Measurements from ENCODE around the gene SCGB1D4. TPM values are rescaled to one million over a fixed set of nuclear protein-coding genes. Genes with fewer than 3 reads are reported as not detected.

SCGB1D4 gene
- total and polyA plus RNA-seq, 10 of the 15 experiments (the other 5 are each of a cell fraction or from before 2014, with no cell fraction given) = not detected

GRCh38 chr11:62273789-62274275 lies 25.0 kb downstream of the SCGB1D4 start:
- CTCF ChIA-PET = no interaction called here
- intact Hi-C loops (cut with micrococcal nuclease; ENCODE audit: unreplicated experiment) = no loop called here
- Histone ChIP-seq H3K36me3 (ENCODE audit: control insufficient read depth in 2 of 2, insufficient read depth in 2 of 2, low read length in 1 of 2) (no peaks in the 10 kb centered on the region), H3K27me3 (replicated peaks in 1 of 2; ENCODE audit: control insufficient read depth in 2 of 2, insufficient read depth in 2 of 2, low read length in 1 of 2) (no peaks in the 10 kb centered on the region), H2AFZ (ENCODE audit: control insufficient read depth, low read depth, low read length) (no peak overlapping the region), H3K9ac (ENCODE audit: control insufficient read depth, insufficient read depth, low read length) (no peak overlapping the region), H3K79me2 (ENCODE audit: control insufficient read depth, insufficient read depth, low read length) (no peaks in the 10 kb centered on the region), H3K4me2 (ENCODE audit: control insufficient read depth, insufficient read depth) (no peak overlapping the region), H3K4me3 (no peak overlapping the region), H3K27ac (ENCODE audit: control insufficient read depth, insufficient read depth) (no peak overlapping the region), H3K9me3 (replicated peaks; ENCODE audit: control insufficient read depth, insufficient read depth, low read length) (no peaks in the 10 kb centered on the region), H4K20me1 (ENCODE audit: control insufficient read depth, insufficient read depth) (no peaks in the 10 kb centered on the region), H3K4me1 (ENCODE audit: control insufficient read depth, insufficient read depth, low read length) (no peaks in the 10 kb centered on the region)
- no peak for DNase-seq (ENCODE audit: low read depth, low spot score)
- SMC1A ChIA-PET (ENCODE audit: uncharacterized antibody, unreplicated experiment) = no interaction called here
- in situ Hi-C loops (cut with MboI) = no loop called here
- 47% methylated on average over 7 of the region's 7 CpGs for WGBS (ENCODE audit: insufficient coverage, insufficient replicate concordance, low lambda C conversion rate, missing lambda C conversion rate)
- RAD21 ChIA-PET (ENCODE audit: unreplicated experiment) = no interaction called here
- BruUV-seq (replicated peaks) = no TSS peak
- TF ChIP-seq KLF5 (IDR thresholded peaks at IDR 0.05; ENCODE audit: partially characterized antibody) (no peak), IKZF2 (IDR thresholded peaks at IDR 0.05) (no peak), IKZF1 (conservative IDR thresholded peaks at IDR 0.05) (no peak)
- POLR2A ChIA-PET = no interaction called here
- no peak for FAIRE-seq
- no peak for ATAC-seq

GRCh38 chr11:62273284-62273683 lies 25.6 kb downstream of the SCGB1D4 start:
- Histone ChIP-seq H2AFZ (ENCODE audit: control insufficient read depth, low read depth, low read length) (no peak overlapping the region), H3K27ac (ENCODE audit: control insufficient read depth, insufficient read depth) (no peak overlapping the region), H3K27me3 (replicated peaks in 1 of 2; ENCODE audit: control insufficient read depth in 2 of 2, insufficient read depth in 2 of 2, low read length in 1 of 2) (no peaks in the 10 kb centered on the region), H3K79me2 (ENCODE audit: control insufficient read depth, insufficient read depth, low read length) (no peaks in the 10 kb centered on the region), H3K36me3 (ENCODE audit: control insufficient read depth in 2 of 2, insufficient read depth in 2 of 2, low read length in 1 of 2) (no peaks in the 10 kb centered on the region), H3K4me3 (no peak overlapping the region), H3K4me1 (ENCODE audit: control insufficient read depth, insufficient read depth, low read length) (no peaks in the 10 kb centered on the region), H3K9me3 (replicated peaks; ENCODE audit: control insufficient read depth, insufficient read depth, low read length) (no peaks in the 10 kb centered on the region), H3K4me2 (ENCODE audit: control insufficient read depth, insufficient read depth) (no peak overlapping the region), H3K9ac (ENCODE audit: control insufficient read depth, insufficient read depth, low read length) (no peak overlapping the region), H4K20me1 (ENCODE audit: control insufficient read depth, insufficient read depth) (no peaks in the 10 kb centered on the region)
- 12% methylated on average over 5 of the region's 5 CpGs for WGBS (ENCODE audit: insufficient coverage, insufficient replicate concordance, low lambda C conversion rate, missing lambda C conversion rate)
- BruUV-seq (replicated peaks) = no TSS peak
- intact Hi-C loops (cut with micrococcal nuclease; ENCODE audit: unreplicated experiment) = no loop called here
- ChIA-PET CTCF (no interaction called here), RAD21 (ENCODE audit: unreplicated experiment) (no interaction called here), POLR2A (no interaction called here), SMC1A (ENCODE audit: uncharacterized antibody, unreplicated experiment) (no interaction called here)
- FAIRE-seq = no peak
- in situ Hi-C loops (cut with MboI) = no loop called here
- DNase-seq (ENCODE audit: low read depth, low spot score) = no peak
- no peak for ATAC-seq
- TF ChIP-seq E4F1 (IDR thresholded peaks at IDR 0.05; ENCODE audit: borderline replicate concordance, partially characterized antibody) = no peak
- TF ChIP-seq ZBTB11 (CRISPR knock-in tag; IDR thresholded peaks at IDR 0.05) = no peak
- TF ChIP-seq E2F8 (IDR thresholded peaks at IDR 0.05; ENCODE audit: low read depth, partially characterized antibody) = no peak
- no peak for TF ChIP-seq ATF2 (IDR thresholded peaks at IDR 0.05; ENCODE audit: low read length)

All from GM12878 (cell line).